SU-DHL-6 (cell line): ENCODE results near the gene HMGCL.

ENCODE experiments used
- H2AFZ ChIP-seq: fragments of 200-600 bp; sonication (generic); 2 replicates; pipeline ENCODE4 v1.6.1; 2014; ENCODE audit warnings: low read depth, mild to moderate bottlenecking, moderate library complexity, mixed read lengths, antibody characterized with exemption, low read length; ENCODE audit not compliant: severe bottlenecking
- H3F3A ChIP-seq: fragments of 200-600 bp; shearing (Covaris generic); 2 replicates; pipeline ENCODE4 v1.6.0; 2016; ENCODE audit warnings: antibody characterized with exemption, mild to moderate bottlenecking; ENCODE audit not compliant: insufficient read depth
- H3K27ac ChIP-seq: fragments of 200-600 bp; sonication (generic); 2 replicates; pipeline ENCODE4 v1.5.1; 2016; ENCODE audit warnings: low read depth, mild to moderate bottlenecking, low read length, moderate library complexity, mixed read lengths
- H3K27me3 ChIP-seq: fragments of 200-600 bp; sonication (generic), shearing (Covaris generic); 2 replicates; pipeline ENCODE4 v1.6.0; 2014; ENCODE audit warnings: mild to moderate bottlenecking, low read length
- H3K36me3 ChIP-seq: fragments of 200-600 bp; sonication (generic); 2 replicates; pipeline ENCODE4 v1.6.1; 2014; ENCODE audit warnings: mild to moderate bottlenecking, low read length, mixed read lengths
- H3K4me2 ChIP-seq: fragments of 300-600, 200-600 bp; shearing (Covaris generic), sonication (generic); 2 replicates; pipeline ENCODE4 v1.6.0; 2014; ENCODE audit warnings: low read length, low read depth, mild to moderate bottlenecking; ENCODE audit not compliant: poor library complexity, severe bottlenecking
- H3K4me3 ChIP-seq: fragments of 200-600 bp; sonication (generic); 2 replicates; pipeline ENCODE4 v1.5.1; 2014; ENCODE audit warnings: antibody characterized with exemption, low read length, mild to moderate bottlenecking, mixed read lengths; ENCODE audit not compliant: insufficient read depth, poor library complexity, severe bottlenecking
- H3K79me2 ChIP-seq: fragments of 200-600 bp; sonication (generic); 2 replicates; pipeline ENCODE4 v1.6.1; 2014; ENCODE audit warnings: mild to moderate bottlenecking, low read length, moderate library complexity; ENCODE audit not compliant: insufficient read depth
- H3K9ac ChIP-seq: fragments of 200-600 bp; sonication (generic); 2 replicates; pipeline ENCODE4 v1.7.0; 2014; ENCODE audit warnings: mild to moderate bottlenecking, low read length
- H3K9me2 ChIP-seq: fragments of 200-600 bp; sonication (generic); replicated peaks from 2 replicates; pipeline ENCODE4 v1.6.1; 2014; ENCODE audit warnings: low read length; ENCODE audit not compliant: insufficient read depth
- H3K9me3 ChIP-seq: fragments of 200-600 bp; sonication (generic); 2 replicates; pipeline ENCODE4 v1.6.1; 2014; ENCODE audit warnings: low read length, mixed read lengths; ENCODE audit not compliant: insufficient read depth
- H4K20me1 ChIP-seq: fragments of 200-600 bp; sonication (generic); 2 replicates; pipeline ENCODE4 v1.6.1; 2014; ENCODE audit warnings: low read depth, mild to moderate bottlenecking, antibody characterized with exemption, low read length, moderate library complexity, mixed read lengths
- EZH2phosphoT487 ChIP-seq: fragments of 200-600 bp; sonication (generic), shearing (Covaris generic); conservative IDR thresholded peaks from 2 replicates; pipeline ENCODE4 v1.6.1; 2018; ENCODE audit warnings: mild to moderate bottlenecking, antibody characterized with exemption, low read length, moderate library complexity, mixed read lengths
- TF ChIP-seq, protein P1 (sequence below): fragments of 200-600 bp; sonication (generic); IDR thresholded peaks from one replicate; pipeline ENCODE4 v1.5.1; 2017; ENCODE audit warnings: antibody characterized with exemption, mild to moderate bottlenecking, low read length, moderate library complexity; ENCODE audit not compliant: insufficient read depth, poor library complexity, severe bottlenecking

Gene HMGCL

DNA sequence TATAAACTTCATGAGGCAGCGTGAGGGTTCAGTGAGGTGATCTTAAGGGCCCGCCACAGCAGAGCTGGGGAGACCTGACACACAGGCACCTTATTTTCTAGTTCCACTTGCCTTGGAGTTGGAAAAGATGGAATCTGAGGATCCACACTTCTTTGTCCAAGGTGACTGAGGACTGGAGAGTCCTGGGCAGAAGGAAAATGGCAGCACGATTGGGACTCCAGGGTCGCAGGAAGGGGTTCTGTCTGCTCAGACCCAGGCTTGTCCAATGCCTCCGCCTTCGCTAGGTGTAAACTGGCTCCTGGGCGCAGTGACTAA, 26.0 kb downstream of the HMGCL start:
- no peak overlapping the region for H2AFZ ChIP-seq
- H3K36me3 ChIP-seq = no peaks in the 10 kb centered on the region
- H3K4me3 ChIP-seq = no peak overlapping the region
- H3K9ac ChIP-seq = peak overlapping the region; percentile 86
- H3K79me2 ChIP-seq = no peaks in the 10 kb centered on the region
- H3K9me2 ChIP-seq = no peaks in the 10 kb centered on the region
- H3K9me3 ChIP-seq = no peaks in the 10 kb centered on the region
- no peaks in the 10 kb centered on the region for H4K20me1 ChIP-seq
- TF ChIP-seq, protein P1, sequence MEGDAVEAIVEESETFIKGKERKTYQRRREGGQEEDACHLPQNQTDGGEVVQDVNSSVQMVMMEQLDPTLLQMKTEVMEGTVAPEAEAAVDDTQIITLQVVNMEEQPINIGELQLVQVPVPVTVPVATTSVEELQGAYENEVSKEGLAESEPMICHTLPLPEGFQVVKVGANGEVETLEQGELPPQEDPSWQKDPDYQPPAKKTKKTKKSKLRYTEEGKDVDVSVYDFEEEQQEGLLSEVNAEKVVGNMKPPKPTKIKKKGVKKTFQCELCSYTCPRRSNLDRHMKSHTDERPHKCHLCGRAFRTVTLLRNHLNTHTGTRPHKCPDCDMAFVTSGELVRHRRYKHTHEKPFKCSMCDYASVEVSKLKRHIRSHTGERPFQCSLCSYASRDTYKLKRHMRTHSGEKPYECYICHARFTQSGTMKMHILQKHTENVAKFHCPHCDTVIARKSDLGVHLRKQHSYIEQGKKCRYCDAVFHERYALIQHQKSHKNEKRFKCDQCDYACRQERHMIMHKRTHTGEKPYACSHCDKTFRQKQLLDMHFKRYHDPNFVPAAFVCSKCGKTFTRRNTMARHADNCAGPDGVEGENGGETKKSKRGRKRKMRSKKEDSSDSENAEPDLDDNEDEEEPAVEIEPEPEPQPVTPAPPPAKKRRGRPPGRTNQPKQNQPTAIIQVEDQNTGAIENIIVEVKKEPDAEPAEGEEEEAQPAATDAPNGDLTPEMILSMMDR = no peak
- no peak for TF ChIP-seq EZH2phosphoT487
- H3K4me2 ChIP-seq = peak overlapping the region; percentile 69
- H3K27me3 ChIP-seq = no peaks in the 10 kb centered on the region
- H3K27ac ChIP-seq = no peak overlapping the region
- H3F3A ChIP-seq = no peaks in the 10 kb centered on the region; the same call in 1 of the 2 replicates

DNA sequence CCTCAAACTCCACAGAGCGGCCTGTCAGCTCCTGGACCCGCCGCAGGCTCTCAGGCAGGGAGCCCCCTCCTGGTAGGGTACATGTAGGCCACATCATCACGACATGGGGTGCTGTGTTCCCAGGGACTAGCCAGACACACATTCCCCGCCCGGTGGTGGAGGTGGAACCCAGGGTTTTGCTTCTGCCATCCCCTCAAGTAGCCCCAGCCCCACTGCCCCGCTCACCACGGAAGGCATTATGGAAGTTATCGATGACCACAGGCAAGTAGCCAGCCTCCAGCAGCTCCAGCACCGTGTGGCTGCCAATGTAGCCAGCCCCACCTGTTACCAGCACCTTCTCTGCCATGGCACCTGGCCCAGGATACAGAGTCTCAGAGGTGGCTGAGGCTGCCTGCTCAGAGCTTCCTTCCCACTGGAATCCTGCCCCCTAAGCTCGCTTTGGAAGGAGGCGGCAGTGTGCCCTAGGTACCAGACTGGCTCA, 26.5 kb downstream of the HMGCL start:
- H2AFZ ChIP-seq = no peak overlapping the region
- no peaks in the 10 kb centered on the region; the same call in 1 of the 2 replicates for H3F3A ChIP-seq
- H3K79me2 ChIP-seq = no peaks in the 10 kb centered on the region
- no peak overlapping the region for H3K27ac ChIP-seq
- no peak overlapping the region for H3K9ac ChIP-seq
- H3K4me2 ChIP-seq = no peak overlapping the region
- no peaks in the 10 kb centered on the region for H3K9me3 ChIP-seq
- H4K20me1 ChIP-seq = no peaks in the 10 kb centered on the region
- H3K36me3 ChIP-seq = no peaks in the 10 kb centered on the region
- no peaks in the 10 kb centered on the region for H3K27me3 ChIP-seq
- H3K4me3 ChIP-seq = no peak overlapping the region
- TF ChIP-seq EZH2phosphoT487 = no peak
- TF ChIP-seq, protein P1 = no peak
- no peaks in the 10 kb centered on the region for H3K9me2 ChIP-seq

GRCh38 chr1:23797478-23798448, 27.5 kb downstream of the HMGCL start:
- H4K20me1 ChIP-seq = no peaks in the 10 kb centered on the region
- peaks cover 3% of the 10 kb centered on the region; the same call in 1 of the 2 replicates for H3K79me2 ChIP-seq
- H3K9me2 ChIP-seq = no peaks in the 10 kb centered on the region
- H3K4me2 ChIP-seq = no peak overlapping the region
- no peak overlapping the region for H3K4me3 ChIP-seq
- H3F3A ChIP-seq = no peaks in the 10 kb centered on the region; the same call in 1 of the 2 replicates
- no peak overlapping the region for H3K9ac ChIP-seq
- H3K27ac ChIP-seq = no peak overlapping the region
- H2AFZ ChIP-seq = no peak overlapping the region
- no peaks in the 10 kb centered on the region for H3K36me3 ChIP-seq
- no peaks in the 10 kb centered on the region for H3K9me3 ChIP-seq
- TF ChIP-seq EZH2phosphoT487 = no peak
- TF ChIP-seq, protein P1 = no peak
- H3K27me3 ChIP-seq = no peaks in the 10 kb centered on the region
